Ovary (tissue), 9 donors: ENCODE data around the gene PWWP2B. TPM values are rescaled to one million over a fixed set of nuclear protein-coding genes. Genes with fewer than 3 reads are reported as not detected.

ENCODE experiments used
- DNase-seq, 5 donors: peaks; one replicate each; pipeline ENCODE4 v3.0.0-alpha.2; 2019 to 2020
- H3K27ac ChIP-seq, 2 donors: fragments of 200-600 bp; one replicate each; pipeline versions ENCODE4 v1.5.1 to v1.8.0; 2019 to 2022
- H3K27me3 ChIP-seq: fragments of 200-600 bp; one replicate; pipeline ENCODE4 v1.8.0; 2022
- H3K36me3 ChIP-seq: fragments of 200-600 bp; sonication (generic); one replicate; pipeline ENCODE4 v1.5.1; 2019
- H3K4me1 ChIP-seq: one replicate; pipeline ENCODE4 v1.8.1; 2013; ENCODE audit warnings: mild to moderate bottlenecking, moderate library complexity; ENCODE audit not compliant: insufficient read depth
- H3K4me3 ChIP-seq: fragments of 200-600 bp; sonication (generic); one replicate; pipeline ENCODE4 v1.5.1; 2017
- H3K9me3 ChIP-seq, 2 donors: fragments of 200-600 bp in 1 of 2; sonication (generic) in 1 of 2; one replicate each; pipeline versions ENCODE4 v1.5.1 to v1.8.1; 2013 to 2019; ENCODE audit warnings: mild to moderate bottlenecking in 1 of 2, moderate library complexity in 1 of 2
- EP300 ChIP-seq: sonication (generic); formaldehyde crosslinking; IDR thresholded peaks from one replicate; pipeline ENCODE4 v1.6.1; 2017; ENCODE audit warnings: antibody characterized with exemption
- POLR2A ChIP-seq: fragments of 450-650 bp; IDR thresholded peaks from one replicate; pipeline ENCODE4 v1.6.1; 2017; ENCODE audit warnings: antibody characterized with exemption, mild to moderate bottlenecking, moderate library complexity
- WGBS, 3 donors: extraction: QIAGEN DNeasy Blood & Tissue Kit in 1 of 3; methylation state at CpG; one replicate each; pipeline versions ENCODE4 v1.1.5 to v1.1.7; 2013 to 2017; 5-methylcytosine and 5-hydroxymethylcytosine counted together
- intact Hi-C, 4 donors: fragments of 100-400 bp; cut with DNase I; formaldehyde crosslinking; loops; one replicate each; pipeline versions ENCODE4 v1.11.0 to v1.15.1; 2022 to 2023
- polyA plus RNA-seq, 2 donors: library from polyadenylated mRNA; stranded (reverse); fragments of 200-250 nt in 1 of 2; fragments of 350-450 nt in 1 of 2; fragmentation: Illumina TruSeq in 1 of 2; extraction: RNeasy Lipid Tissue Mini Kit (QIAGEN cat#74804) in 1 of 2; gene quantifications; one replicate each; pipeline ENCODE4 v1.2.3, GENCODE V29; 2013 to 2014
- total RNA-seq, 7 donors: library from RNA; depleted of rRNA in 2 of 7; stranded (reverse); fragments of >200 nt in 2 of 7; fragmentation: NEBNext Ultra II Directional in 3 of 7; extraction: Animal tissue kit (Norgen Biotek cat#: 25700) in 3 of 7; gene quantifications; one replicate each; pipeline versions ENCODE4 v1.1.0 to v1.2.4, GENCODE V29; 2016 to 2023
- TF ChIP-seq, protein P1 (sequence below), 3 donors: fragments of 450-650 bp in 2 of 3; fragments of 200-600 bp in 1 of 3; IDR thresholded peaks; one replicate each; pipeline versions ENCODE4 v1.5.1 to v1.8.0; 2016 to 2022; ENCODE audit warnings: antibody characterized with exemption in 3 of 3, mild to moderate bottlenecking in 1 of 3
- donor health status: DM: no; HTN: no; CAD: no; lungs with moderate emphysema.
- donor health status: DM: no; HTN: no; CAD: no.
- donor health status: Bipolar disorder and iron deficiency.
- donor health status: DM: yes; HTN: yes; CAD: no.
- donor health status: DM: no; HTN: no; CAD: no.
- donor health status: DM: yes; HTN: yes; CAD: no.

PWWP2B gene
- total and polyA plus RNA-seq, 9 donors: 1.1 to 26.0 (median 14.9) TPM

DNA sequence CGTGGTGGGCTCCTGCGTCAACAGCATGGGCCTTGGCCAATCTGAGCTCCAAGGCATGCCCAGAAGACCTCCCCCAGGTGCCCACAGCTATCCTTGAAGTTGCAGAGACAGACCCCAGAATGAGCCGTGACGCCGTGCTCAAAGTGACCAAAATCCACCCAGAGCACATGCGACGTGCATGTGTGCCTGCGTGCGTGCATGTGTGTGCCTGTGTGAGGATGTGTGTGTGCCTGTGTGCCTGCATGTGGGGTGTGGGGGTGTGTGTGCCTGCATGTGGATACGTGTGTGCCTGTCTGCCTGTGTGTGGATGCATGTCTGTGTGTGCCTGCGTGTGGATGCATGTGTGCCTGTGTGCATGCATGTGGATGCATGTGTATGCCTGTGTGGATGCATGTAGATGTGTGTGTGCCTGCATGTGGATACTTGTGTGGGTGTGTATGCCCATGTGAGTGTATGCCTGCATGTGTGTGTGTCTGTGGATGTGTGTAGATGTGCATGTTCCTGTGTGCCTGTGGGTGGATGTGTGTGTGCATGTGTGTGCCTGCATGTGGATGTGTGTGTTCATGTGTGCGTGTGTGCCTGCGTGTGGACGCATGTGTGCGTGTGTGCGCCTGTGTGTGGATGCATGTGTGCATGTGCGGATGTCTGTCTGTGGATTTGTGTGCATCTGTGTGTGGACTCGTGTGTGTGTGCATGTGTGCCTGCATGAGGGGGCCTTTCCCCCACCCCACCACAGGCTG, 42.6 kb downstream of the PWWP2B start:
- Histone ChIP-seq H3K36me3 (no peaks in the 10 kb centered on the region), H3K9me3 (no peaks in the 10 kb centered on the region), H3K4me1 (no peaks in the 10 kb centered on the region), H3K4me3 (no peak overlapping the region), H3K27me3 (no peaks in the 10 kb centered on the region), H3K27ac (no peak overlapping the region)
- intact Hi-C loops: no loop called here
- 93 to 96% (median 96%) methylated on average over 18 of the region's 18 CpGs for WGBS, 3 donors
- no peak for DNase-seq
- TF ChIP-seq, protein P1, sequence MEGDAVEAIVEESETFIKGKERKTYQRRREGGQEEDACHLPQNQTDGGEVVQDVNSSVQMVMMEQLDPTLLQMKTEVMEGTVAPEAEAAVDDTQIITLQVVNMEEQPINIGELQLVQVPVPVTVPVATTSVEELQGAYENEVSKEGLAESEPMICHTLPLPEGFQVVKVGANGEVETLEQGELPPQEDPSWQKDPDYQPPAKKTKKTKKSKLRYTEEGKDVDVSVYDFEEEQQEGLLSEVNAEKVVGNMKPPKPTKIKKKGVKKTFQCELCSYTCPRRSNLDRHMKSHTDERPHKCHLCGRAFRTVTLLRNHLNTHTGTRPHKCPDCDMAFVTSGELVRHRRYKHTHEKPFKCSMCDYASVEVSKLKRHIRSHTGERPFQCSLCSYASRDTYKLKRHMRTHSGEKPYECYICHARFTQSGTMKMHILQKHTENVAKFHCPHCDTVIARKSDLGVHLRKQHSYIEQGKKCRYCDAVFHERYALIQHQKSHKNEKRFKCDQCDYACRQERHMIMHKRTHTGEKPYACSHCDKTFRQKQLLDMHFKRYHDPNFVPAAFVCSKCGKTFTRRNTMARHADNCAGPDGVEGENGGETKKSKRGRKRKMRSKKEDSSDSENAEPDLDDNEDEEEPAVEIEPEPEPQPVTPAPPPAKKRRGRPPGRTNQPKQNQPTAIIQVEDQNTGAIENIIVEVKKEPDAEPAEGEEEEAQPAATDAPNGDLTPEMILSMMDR (IDR thresholded peaks at IDR 0.05): no peak
- TF ChIP-seq EP300: no peak
- TF ChIP-seq POLR2A: no peak

DNA sequence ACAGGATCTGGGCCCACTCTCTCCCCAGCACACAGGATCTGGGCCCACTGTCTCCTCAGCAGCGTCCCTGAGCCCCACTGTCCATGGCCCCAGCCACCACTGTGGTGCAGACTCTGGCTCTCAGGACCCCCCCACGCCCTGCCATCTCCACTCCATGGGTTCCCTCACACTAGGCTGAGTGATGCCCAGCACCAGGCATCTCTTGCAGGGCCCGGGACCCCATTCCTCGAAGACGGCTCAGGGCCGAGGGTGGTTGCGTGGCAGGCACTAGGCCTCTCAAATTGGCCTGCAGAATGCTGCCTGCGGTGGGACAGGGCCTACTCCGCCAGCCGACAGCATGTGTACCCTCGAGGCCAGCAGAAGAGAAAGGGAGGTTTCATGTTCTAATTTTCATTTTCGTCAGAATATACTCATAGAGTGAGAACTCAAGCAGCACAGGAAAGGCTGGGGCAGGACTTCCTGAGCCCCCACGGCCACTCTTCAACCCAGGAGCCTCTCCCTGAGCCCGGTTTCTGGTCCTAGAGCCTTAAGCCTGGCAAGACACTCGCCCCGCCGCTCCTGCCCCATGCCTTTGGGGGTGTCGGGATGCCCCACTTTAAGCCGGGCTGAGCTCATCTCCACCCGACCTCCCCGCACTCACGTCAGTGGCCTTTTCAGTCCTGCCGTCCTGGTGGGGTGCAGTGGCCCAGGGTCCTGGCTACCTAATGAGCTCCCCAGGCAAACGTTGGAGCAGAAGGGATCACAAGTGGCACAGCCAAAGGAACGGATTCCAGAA, 44.0 kb downstream of the PWWP2B start:
- no peaks in the 10 kb centered on the region for H3K36me3 ChIP-seq
- TF ChIP-seq EP300 (no peak), POLR2A (no peak)
- TF ChIP-seq, protein P1 (IDR thresholded peaks at IDR 0.05): no peak
- H3K9me3 ChIP-seq: no peaks in the 10 kb centered on the region

DNA sequence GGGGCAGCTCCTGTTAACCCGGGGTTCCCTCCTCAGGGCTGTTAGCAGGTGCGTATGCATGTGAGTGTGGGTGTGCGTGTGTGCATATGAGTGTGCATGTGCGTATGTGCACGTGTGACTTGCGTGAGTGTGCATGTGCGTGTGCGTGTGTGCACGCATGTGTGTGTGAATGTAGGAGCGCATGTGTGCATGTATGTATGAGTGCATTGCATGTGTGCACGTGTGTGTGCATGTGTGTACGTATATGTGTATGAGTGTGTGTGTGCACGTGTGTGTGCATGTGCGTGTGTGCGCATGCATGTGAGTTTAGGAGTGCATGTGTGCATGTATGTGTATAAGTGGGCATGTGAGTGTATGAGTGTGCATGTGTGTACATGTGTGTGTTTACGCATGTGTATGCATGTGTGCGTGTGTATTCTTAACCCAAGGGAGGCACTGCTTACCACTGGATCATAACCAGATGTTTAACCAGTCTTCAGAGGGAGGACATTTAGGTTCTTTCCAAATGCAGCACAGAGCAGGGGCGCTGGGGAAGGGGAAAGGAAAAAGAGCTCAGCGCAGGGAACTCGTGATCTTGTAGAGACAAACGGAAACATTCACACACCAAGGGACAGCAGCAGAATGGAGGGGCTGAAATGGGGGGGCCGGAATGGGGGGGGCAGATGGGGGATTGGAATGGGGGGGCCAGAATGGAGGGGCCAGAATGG, 45.0 kb downstream of the PWWP2B start:
- no peaks in the 10 kb centered on the region for H3K27me3 ChIP-seq
- H3K4me1 ChIP-seq: no peaks in the 10 kb centered on the region
- H3K4me3 ChIP-seq: no peak overlapping the region
- H3K27ac ChIP-seq: no peak overlapping the region
- DNase-seq: no peak
- TF ChIP-seq EP300: no peak
- TF ChIP-seq, protein P1 (IDR thresholded peaks at IDR 0.05): no peak
- TF ChIP-seq POLR2A: no peak
- WGBS, 3 donors: 81 to 82% (median 82%) methylated on average over 22 of the region's 22 CpGs
- no peaks in the 10 kb centered on the region for H3K9me3 ChIP-seq
- H3K36me3 ChIP-seq: no peaks in the 10 kb centered on the region
- intact Hi-C loops: no loop called here

More for the DNA sequence above, 44.0 kb downstream of the PWWP2B start:
- intact Hi-C loops: no loop called here
- no peak for DNase-seq
- 91 to 93% (median 92%) methylated on average over 24 to 25 of the region's 25 CpGs for WGBS, 3 donors
- Histone ChIP-seq H3K27ac (no peak overlapping the region), H3K27me3 (no peaks in the 10 kb centered on the region), H3K4me1 (no peaks in the 10 kb centered on the region), H3K4me3 (no peak overlapping the region)

DNA sequence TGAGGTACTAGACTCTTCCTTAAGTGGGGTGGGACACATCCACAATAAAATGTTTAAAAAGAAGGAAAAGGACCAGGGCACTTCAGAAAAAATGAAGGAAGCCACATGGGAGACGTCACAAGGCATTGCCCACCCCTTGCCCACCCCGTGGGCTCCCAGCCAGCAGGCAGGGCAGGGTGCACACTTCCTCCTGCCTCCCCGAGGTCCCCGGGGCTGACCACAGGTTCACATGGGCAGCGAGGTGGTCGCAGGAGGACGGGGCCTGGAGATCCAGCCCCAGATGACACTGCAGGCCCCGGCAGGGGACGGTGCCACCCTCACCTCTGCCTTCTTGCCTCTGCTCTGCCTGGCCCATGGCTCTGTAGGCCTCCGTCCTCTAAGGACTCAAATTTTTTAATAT, 45.6 kb downstream of the PWWP2B start:
- Histone ChIP-seq H3K27ac (no peak overlapping the region), H3K27me3 (no peaks in the 10 kb centered on the region), H3K4me1 (no peaks in the 10 kb centered on the region), H3K36me3 (no peaks in the 10 kb centered on the region), H3K9me3 (no peaks in the 10 kb centered on the region), H3K4me3 (no peak overlapping the region)
- no peak for TF ChIP-seq EP300
- no peak for TF ChIP-seq POLR2A
- TF ChIP-seq, protein P1 (IDR thresholded peaks at IDR 0.05): no peak
- 66 to 69% (median 68%) methylated on average over 10 of the region's 10 CpGs for WGBS, 3 donors
- intact Hi-C loops: no loop called here
- no peak for DNase-seq
